ENCODE data around the gene ZNF436. TPM values are rescaled to one million over a fixed set of nuclear protein-coding genes. Genes with fewer than 3 reads are reported as not detected.

Gene ZNF436
- total RNA-seq, result 1 to 10 TPM; 4.0 to 4.6 TPM

DNA sequence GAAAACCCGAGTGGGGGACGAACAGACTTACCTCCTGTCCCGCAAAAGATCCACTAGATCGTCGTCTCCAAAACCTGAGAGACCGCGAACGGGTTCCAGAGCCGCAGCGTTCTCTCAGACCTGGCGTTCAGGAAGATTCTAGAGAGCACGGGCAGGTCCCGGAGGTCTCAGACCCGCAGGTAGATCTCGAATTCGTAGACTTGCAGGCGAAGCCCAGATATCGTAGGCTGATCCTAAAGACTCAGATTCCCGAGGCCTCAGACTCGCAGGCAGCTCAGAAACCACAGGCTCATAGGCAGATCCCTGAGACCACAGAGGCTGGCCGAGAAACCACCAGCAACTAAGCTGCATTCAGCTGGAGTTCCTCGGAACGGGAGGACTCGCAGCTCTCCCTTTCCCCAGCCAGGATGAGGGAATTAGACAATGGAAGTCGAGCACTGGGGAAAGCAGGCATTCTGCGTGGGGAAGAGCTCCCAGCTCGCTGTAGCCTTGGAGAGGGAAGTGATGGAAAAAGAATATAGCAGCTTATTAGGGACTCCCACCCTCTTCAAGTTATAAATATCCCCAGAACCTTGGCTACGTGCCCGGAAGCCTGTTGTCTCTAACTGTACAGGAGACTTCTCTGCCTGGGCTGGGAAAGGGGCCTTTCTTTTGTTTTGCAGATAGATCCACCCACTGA lies at the start of gene ZNF436:
Gene ZNF436 (minus strand): TSS at position 502 of the 679 bp plus-strand sequence. CDS start 1,831 bp downstream, outside the sequence.
- ChIA-PET POLR2A (interaction anchor here (3.1 kb wide), 1 partner anchor 25 kb away, joined by 50 read pairs; the partner anchor contains the start of gene HNRNPR), CTCF (interaction anchor here (1.0 kb wide), 1 partner anchor 25 kb away, joined by 4 read pairs; the partner anchor contains the start of gene HNRNPR)

DNA sequence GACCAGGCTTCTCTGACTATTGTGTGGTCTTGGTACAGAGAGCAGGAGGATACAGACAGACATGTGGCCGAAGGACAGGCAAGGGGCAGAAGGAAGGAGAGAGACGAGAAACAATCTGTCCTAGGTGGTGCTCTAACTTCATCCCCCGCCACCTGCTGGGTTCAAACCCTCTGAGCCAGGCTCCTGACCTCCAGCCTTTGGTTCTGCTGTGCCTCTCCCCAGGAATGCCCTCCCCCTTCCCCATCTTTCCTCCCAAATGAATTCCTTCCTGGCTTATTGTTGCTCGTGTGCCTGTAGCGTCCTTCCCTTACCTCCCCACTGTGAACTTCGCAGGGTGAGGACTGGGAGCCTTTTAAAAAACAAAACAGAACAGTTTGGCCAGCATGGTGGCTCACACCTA lies 49.5 kb upstream of the ZNF436 start:
- ChIA-PET CTCF (no interaction called here), POLR2A (no interaction called here)

DNA sequence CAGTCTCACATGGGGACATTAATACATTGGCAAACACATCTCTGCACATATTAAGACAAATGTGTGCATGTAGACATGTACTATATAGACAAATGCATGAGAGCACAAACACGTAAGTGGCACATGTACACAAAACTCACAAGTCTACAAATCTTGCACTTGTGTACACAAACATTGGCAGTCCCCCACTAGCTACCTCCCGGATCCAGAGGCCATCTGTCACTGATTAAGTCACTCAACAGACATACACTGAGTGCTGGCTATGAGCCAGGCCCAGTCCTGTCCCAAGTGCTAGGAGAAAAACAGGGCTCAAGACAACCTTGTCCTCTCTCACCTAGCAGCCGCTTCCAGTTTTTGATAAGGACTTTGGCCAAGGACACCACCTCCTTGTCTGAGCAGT lies 47.9 kb upstream of the ZNF436 start:
- POLR2A ChIA-PET, result no interaction called here
- CTCF ChIA-PET, result interaction anchor here (1.1 kb wide), 1 partner anchor 220 kb away, joined by 3 read pairs; no protein-coding TSS in a partner anchor

DNA sequence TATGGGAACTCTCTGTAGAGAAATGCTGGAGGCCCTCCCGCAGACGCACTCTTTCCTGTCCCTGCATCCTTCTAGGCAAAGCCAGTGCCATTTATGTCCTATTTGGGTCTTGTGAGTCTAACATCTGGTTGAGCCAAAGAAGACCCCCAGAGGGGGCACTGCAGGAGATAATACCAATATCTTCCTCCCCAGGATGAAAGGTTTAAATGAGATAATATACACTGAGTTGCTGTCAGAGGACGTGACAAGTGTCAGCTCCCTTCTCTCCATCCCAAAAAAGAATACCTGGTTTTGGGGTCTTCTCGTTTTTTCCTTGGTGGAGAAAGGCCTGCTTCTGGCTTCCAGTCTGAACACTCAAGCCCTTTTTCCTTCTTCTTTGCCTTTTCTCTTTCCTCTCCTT lies 47.3 kb upstream of the ZNF436 start:
- ChIA-PET POLR2A (no interaction called here), CTCF (interaction anchor here (0.9 kb wide), 1 partner anchor 14 kb away, joined by 3 read pairs; no protein-coding TSS in a partner anchor)

DNA sequence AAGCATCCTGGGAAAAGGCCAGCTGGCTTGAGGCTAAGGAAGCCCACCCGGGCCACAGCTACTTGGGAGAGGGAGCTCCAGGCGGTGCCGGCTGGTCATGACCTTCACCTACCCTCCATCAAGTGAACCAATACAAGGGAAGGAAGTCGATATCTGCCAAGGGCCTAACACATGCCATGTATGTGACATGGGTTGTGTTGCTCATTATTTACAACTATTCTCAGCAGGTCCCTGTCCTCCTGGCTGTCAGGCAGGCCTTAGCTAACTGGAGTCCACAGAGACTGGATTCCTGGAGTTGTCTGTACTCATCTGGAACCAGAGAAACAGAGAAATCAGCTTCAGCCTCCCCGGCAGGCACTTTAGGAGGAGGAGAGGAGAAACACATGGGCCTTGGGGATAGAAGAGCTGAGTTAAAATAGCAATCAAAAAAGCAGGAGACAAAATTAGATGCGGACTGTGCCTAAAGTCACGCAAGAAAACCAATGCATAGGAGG lies 39.2 kb upstream of the ZNF436 start:
- ChIA-PET CTCF (interaction anchor here (0.9 kb wide), 1 partner anchor 52 kb away, joined by 3 read pairs; no protein-coding TSS in a partner anchor), POLR2A (no interaction called here)

DNA sequence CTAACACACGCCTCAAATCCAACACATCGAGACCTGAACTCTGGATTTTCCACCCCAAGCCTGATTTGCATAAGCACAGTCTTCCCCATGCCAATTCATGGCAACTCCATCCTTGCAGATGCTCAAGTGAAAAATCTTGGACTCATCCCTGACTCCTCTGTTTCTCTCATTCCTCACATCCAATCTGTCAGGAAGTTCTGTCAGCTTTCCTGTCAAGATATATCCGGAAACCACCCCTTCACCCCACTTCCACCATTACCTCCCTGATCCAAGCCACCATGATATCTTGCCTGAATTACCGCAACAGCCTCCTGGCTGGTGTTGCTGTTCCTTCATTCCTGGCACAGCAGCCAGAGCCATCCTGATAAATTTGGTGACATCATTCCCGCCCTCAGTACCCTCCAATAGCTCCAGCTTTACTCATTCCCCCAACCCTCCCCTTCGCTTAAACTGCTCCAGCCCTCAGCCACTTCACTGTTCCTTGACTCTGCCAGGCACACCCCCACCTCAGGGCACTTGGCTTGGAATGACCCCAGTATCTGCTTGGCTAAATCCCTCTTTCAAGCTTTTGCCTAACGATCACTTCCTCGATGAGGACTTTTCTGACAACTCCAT lies 37.5 kb upstream of the ZNF436 start:
- POLR2A ChIA-PET, result no interaction called here
- CTCF ChIA-PET, result no interaction called here

DNA sequence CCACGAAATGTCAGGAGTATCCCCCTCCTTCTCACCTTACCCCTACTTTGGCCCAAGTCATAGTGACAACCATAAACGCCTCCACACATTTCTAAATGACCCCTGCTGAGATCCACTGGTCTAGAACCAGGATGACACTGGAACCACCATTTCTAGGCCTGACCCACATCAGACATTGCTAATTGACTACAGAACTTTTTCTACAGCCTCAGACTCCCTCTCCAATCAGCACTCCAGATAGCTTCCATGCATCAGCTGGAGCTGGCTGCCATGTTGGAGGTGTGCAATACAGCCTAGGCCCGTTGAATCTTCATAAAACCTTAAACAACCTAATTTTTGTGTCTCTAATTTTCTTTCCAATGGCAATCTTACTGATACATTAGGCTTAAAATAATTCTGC lies 36.3 kb upstream of the ZNF436 start:
- ChIA-PET CTCF (no interaction called here), POLR2A (no interaction called here)

DNA sequence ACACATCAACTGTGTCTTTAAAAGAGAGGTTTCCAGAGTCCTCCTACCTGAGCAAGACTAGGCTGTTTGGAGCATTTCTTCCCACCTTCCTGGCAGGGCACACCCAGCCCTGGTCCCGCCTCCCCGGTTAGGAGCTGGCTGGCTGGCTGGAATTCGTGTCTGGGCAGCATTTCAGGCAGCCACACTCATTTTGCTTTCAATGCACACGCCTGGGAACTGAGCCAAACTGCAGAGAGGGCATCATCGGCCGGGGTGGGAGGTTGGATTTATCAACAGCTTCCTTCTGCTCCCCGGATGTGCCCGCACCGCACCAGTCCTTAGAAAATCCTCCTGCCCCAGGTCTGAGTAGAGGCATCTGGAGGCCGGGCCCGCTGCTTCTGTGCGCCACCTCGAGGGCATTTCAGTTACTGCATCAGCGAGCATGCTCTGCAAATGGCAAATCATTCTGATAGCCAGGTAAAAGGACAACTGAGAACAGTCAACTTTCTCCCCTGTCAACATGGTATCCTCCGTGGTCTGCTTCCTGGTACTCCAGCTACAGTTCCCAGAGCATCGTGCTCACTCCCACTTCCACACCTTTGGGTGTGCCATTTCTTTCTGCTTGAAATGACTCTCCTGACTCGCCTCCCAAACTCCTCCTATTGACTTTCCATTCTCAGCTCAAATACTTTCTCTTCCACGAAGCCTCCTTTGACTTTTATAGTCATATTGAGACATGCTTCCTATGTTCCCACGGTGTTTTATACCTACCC lies 34.3 kb upstream of the ZNF436 start:
- ChIA-PET POLR2A (no interaction called here), CTCF (interaction anchor here (0.8 to 2.6 kb wide), 11 partner anchors 9 to 254 kb away, joined by 3 to 9 read pairs (median 3); no protein-coding TSS in a partner anchor)

DNA sequence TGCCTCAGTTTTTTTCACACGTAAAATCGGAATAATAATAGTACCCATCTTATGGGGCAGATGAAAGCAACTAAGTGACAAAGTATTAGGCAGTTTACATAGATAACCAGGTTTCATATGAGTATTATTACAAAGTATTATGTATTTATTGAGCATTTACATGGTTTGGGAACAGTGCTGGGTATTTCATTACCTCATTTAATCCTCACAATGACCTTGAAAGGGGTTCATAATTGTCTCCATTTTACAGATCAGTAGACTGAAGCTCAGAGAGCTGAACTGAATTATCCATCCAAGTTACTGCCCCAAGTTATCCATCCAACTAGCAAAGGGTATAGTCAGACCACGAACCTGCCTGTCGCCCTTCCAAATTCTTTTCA lies 33.7 kb upstream of the ZNF436 start:
- ChIA-PET CTCF (interaction anchor here (0.8 to 2.6 kb wide), 9 partner anchors 10 to 255 kb away, joined by 3 to 9 read pairs (median 4); no protein-coding TSS in a partner anchor), POLR2A (no interaction called here)

DNA sequence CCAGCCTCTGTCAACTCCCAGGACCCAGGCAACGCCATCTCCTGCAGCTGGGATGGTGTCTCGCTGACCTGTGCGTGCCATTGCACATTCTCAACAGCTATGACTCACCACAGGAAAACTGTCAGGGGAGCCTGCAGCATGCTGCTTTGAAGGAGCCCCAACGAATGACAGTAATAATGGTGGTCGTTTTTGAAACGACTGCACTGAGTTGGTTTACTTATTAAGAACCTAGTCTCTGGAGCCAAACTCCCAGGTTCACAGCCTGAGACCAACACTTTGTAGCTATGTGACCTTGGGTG lies 33.4 kb upstream of the ZNF436 start:
- CTCF ChIA-PET, result interaction anchor here (1.0 to 2.6 kb wide), 3 partner anchors 9 to 78 kb away, joined by 3 to 9 read pairs (median 9); no protein-coding TSS in a partner anchor

DNA sequence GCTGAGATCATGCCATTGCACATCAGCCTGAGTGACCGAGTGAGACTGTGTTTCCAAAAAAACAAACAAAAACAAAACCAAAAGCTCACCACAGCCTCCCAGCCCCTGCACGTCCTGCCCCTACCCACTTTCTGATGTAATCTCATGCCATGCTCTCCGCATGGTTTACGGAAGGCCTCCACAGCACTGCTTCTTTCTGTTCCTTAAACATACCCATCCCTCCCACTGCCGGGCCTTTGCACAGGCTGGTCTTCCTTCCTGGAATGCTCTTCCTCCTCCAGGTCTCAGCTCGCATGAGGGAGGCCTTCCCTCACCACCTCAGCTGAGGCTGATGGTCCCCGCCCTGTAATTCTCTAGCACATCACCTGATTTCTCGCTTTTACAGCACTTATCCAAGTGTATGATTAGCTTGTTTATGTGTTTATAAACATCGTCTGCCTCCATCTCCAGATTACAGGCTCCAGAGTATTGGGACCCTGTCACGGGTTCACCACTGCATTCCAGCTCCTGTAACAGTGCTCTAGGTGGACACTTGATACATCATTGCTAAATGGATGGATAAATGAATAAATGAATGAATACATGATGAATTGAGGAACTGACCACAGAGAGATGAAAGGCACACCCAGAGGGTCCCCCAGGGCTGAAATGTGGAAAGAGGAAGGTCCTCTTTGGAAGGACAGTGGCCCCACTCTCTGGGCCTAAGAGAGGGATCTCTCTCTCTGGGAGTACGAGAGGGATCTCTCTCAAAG lies 32.8 kb upstream of the ZNF436 start:
- ChIA-PET POLR2A (no interaction called here), CTCF (interaction anchor here (0.9 to 2.6 kb wide), 2 partner anchors 9 to 139 kb away, joined by 3 to 9 read pairs; no protein-coding TSS in a partner anchor)

More for the DNA sequence above, 33.4 kb upstream of the ZNF436 start:
- POLR2A ChIA-PET, result no interaction called here

DNA sequence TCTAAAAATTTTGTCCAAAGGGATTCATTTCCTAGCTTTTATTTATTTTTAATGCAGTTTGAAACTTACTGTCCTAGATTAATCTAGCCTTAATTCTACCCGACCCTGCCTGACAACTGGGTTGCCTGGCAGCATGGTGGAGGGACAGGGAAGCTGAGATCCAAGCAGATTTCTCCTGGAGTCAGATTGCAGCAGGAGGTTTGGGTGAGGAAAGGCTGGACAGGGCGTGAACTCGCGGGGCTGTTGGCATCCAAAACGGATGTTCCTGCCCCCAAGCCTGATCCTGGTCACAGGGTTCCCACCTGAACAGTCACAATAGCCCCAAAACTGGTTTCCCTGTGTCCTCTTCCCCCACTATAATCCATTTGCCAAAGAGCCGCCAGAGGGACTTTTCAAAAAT lies 31.7 kb upstream of the ZNF436 start:
- ChIA-PET CTCF (no interaction called here), POLR2A (no interaction called here)

DNA sequence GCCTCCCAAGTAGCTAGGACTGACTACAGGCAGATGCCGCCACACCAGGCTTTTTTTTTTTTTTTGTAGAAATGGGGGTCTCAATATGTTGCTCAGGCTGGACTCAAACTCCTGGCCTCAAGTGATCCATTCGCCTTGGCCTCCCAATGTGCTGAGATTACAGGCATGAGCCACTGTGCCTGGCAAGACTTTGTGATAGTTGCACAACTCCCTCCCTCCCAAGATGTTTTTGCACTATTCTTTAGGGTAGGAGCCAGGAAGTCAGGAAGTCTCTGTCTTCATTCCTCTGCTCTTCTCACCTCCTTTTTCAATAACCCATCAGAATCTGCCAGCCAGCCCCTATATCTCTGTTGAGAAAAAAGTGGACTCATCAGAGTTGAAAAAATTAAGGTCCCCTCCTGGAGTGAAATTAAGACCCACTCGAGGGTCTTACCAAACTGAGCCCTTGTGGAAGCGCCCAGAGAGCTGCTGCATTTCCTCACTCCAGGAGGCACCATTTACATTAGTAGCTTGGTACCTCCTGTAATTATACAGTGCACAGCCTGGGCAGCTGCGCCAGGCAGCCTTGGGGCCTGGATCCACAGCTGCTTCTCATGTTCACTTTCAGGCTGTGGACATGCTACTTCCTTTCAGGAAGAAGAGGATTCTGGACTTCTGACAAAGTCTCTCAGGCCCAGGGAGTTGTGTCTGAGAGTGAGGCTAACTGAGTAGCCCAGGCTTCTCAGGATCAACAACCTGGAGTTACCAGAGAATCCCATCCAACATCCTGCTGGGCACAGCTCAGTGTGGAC lies 30.9 kb upstream of the ZNF436 start:
- ChIA-PET CTCF (interaction anchor here (0.7 kb wide), 1 partner anchor 15 kb away, joined by 5 read pairs; no protein-coding TSS in a partner anchor), POLR2A (no interaction called here)

DNA sequence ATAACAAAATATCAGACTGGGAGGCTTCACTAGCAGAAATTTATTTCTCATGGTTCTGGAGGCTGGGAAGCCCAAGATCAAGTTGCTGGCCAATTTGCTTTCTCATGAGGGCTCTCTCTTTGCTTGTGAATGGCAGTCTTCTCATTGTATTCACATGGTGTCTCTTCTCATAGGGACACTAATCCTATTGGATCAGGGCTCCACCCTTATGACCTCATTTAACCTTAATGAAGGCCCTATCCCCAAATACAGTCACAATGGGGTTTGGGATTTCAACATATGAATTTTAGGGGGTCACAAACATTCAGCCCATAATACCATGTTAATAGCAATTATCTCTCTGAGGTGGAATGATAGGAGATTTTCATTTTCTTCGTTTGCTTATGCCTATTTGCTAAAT lies 29.6 kb upstream of the ZNF436 start:
- CTCF ChIA-PET, result no interaction called here

DNA sequence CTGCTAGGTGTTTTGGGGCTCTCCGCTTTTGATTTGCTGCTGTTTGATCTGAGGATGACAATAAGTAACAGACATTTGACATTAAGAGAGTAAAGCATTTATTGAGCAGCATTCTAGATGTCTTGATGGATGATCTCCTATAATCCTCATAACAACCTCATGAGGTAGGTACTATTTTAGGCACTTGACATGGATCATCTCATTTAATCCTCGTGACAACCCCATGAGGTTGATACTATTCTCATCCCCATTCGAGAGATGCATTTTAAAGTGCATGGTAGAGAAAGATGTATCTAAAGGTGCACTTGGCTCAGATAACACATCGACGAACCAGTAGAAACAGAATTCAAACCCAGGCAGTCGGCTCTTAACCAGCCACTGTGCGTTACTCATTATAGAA lies 28.3 kb upstream of the ZNF436 start:
- CTCF ChIA-PET, result no interaction called here
- POLR2A ChIA-PET, result no interaction called here

More for the DNA sequence above, 29.6 kb upstream of the ZNF436 start:
- POLR2A ChIA-PET, result no interaction called here

DNA sequence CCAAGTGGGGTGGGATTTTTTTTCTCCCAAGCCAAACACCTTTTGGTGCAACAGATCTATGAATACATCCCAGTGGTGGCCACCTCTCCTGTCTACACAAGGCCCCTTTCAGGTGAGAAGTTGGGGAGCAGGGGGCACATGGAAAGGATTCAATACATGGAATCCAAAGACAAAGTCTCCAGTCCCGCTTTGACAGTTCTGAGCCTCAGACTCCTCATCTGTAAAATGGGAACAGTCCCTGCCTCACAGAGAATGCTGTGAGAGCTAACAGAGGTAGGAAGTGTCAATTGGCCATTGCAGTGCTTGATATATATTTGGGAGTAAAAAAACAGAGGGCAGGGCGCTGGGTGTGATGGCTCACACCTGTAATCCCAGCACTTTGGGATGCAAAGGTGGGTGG lies 26.7 kb upstream of the ZNF436 start:
- CTCF ChIA-PET, result interaction anchor here (0.6 kb wide), 1 partner anchor 9 kb away, joined by 4 read pairs; no protein-coding TSS in a partner anchor
- POLR2A ChIA-PET, result no interaction called here

DNA sequence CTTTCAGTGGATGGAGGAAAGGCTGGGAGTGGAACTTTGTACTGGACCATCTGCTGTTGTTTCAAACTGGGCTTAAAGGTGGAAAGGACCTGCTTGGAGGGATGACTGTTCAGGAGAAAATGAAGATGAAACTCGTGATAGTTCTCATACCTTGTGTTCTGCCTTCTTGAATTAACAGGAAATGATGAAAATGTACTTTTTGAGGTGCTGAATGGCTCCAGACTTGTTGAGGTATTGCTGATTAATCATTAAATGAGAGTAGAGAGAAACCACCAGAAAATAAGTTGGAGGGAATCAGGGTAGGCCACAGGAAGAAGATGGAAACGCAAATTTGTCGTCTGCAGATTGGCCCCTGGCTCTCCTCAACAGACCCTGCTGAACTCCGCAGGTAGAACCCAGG lies 26.2 kb upstream of the ZNF436 start:
- CTCF ChIA-PET, result no interaction called here
- POLR2A ChIA-PET, result no interaction called here

DNA sequence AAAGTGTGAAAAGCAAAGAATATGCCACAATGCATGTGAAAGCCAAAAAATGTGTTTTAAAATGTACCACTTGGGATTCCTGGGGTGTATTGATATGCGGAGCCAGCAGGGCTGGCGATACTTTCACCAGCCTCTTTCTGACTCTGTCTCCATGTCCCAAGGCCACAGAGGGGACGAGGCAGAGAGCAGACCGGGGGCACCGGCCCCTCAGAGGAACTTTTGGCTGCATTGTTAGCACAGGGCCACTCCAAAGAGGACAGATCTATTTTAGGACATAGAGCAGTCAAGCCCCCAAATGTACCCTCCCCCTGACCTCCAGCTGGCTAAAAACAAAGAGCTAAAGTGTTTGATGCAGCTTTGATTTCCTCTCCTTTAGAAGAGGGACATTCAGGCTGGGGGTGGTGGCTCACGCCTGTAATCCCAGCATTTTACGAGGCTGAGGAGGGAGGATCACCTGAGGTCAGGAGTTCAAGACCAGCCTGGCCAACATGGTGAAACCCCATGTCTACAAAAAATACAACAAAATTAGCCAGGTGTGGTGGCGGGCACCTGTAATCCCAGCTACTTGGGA lies 25.6 kb upstream of the ZNF436 start:
- CTCF ChIA-PET, result interaction anchor here (0.6 kb wide), 1 partner anchor 19 kb away, joined by 3 read pairs; no protein-coding TSS in a partner anchor
- POLR2A ChIA-PET, result no interaction called here

Data from activated CD8-positive, alpha-beta memory T cell treated with anti-CD3 and anti-CD28 coated beads for 36 hours (primary cell).